ENCODE results near the gene ATP6V0A1. TPM values are rescaled to one million over a fixed set of nuclear protein-coding genes. Genes with fewer than 3 reads are reported as not detected.
A peak's percentile ranks its signal among the peaks of the same experiment; 100 is the strongest.

Gene ATP6V0A1
- total RNA-seq, 1 experiment from 2014 or later, result 54.6 TPM

- BruUV-seq (replicated peaks), result no TSS peak
- peak overlapping the region; percentile 23 for H3K27ac ChIP-seq (ENCODE audit: low read depth, low read length, poor library complexity, severe bottlenecking)
- intact Hi-C loops (cut with micrococcal nuclease; ENCODE audit: unreplicated experiment), result no loop called here
Observed at GRCh38 chr17:42535155-42536047, 76.7 kb downstream of the ATP6V0A1 start.

GRCh38 chr17:42536048-42536371 is 77.3 kb downstream of the ATP6V0A1 start, which contains the start of gene NAGLU:
NAGLU (plus strand) TSS chr17:42536241; CDS start chr17:42536273, 32 bp downstream.
- Histone ChIP-seq H3K36me3 (ENCODE audit: insufficient read depth, low read length, poor library complexity, severe bottlenecking) (no peaks in the 10 kb centered on the region), H3K27me3 (replicated peaks; ENCODE audit: insufficient read depth, low read depth, low read length, poor library complexity) (no peaks in the 10 kb centered on the region), H3K4me1 (ENCODE audit: insufficient read depth, low read length, poor library complexity, severe bottlenecking) (no peaks in the 10 kb centered on the region), H3K9me3 (ENCODE audit: low read depth, low read length, poor library complexity, severe bottlenecking) (no peaks in the 10 kb centered on the region), H3K4me3 (ENCODE audit: low read depth, low read length, poor library complexity, severe bottlenecking) (peak within 1 kb of the TSS; percentile 53), H3K27ac (ENCODE audit: low read depth, low read length, poor library complexity, severe bottlenecking) (peak within 1 kb of the TSS; percentile 30)
- no TSS peak for BruUV-seq (replicated peaks)
- CTCF ChIA-PET, result interaction anchor here (0.9 kb wide), 1 partner anchor 605 kb away, joined by 5 read pairs; the partner anchor contains the start of gene ODAD4
- peak; percentile 82 for DNase-seq (ENCODE audit: low spot score)
- intact Hi-C loops (cut with micrococcal nuclease; ENCODE audit: unreplicated experiment), result no loop called here
- POLR2A ChIA-PET (ENCODE audit: low non-redundant PET), result no interaction called here
- TF ChIP-seq CTCF (conservative IDR thresholded peaks at IDR 0.05; ENCODE audit: low read depth, low read length) (no peak), EZH2 (IDR thresholded peaks at IDR 0.05; ENCODE audit: borderline replicate concordance, low read depth, low read length, poor library complexity, severe bottlenecking) (no peak)

More at GRCh38 chr17:42535155-42536047, 76.7 kb downstream of the ATP6V0A1 start:
- H3K4me3 ChIP-seq (ENCODE audit: low read depth, low read length, poor library complexity, severe bottlenecking), result peak overlapping the region; percentile 53
- H3K4me1 ChIP-seq (ENCODE audit: insufficient read depth, low read length, poor library complexity, severe bottlenecking), result no peaks in the 10 kb centered on the region
- no peaks in the 10 kb centered on the region for H3K36me3 ChIP-seq (ENCODE audit: insufficient read depth, low read length, poor library complexity, severe bottlenecking)
- no peaks in the 10 kb centered on the region for H3K9me3 ChIP-seq (ENCODE audit: low read depth, low read length, poor library complexity, severe bottlenecking)
- DNase-seq (ENCODE audit: low spot score), result no peak
- H3K27me3 ChIP-seq (replicated peaks; ENCODE audit: insufficient read depth, low read depth, low read length, poor library complexity), result no peaks in the 10 kb centered on the region
- ChIA-PET POLR2A (ENCODE audit: low non-redundant PET) (no interaction called here), CTCF (interaction anchor here (0.9 kb wide), 1 partner anchor 605 kb away, joined by 5 read pairs; the partner anchor contains the start of gene ODAD4)
- TF ChIP-seq EZH2 (IDR thresholded peaks at IDR 0.05; ENCODE audit: borderline replicate concordance, low read depth, low read length, poor library complexity, severe bottlenecking), result no peak
- no peak for TF ChIP-seq CTCF (conservative IDR thresholded peaks at IDR 0.05; ENCODE audit: low read depth, low read length)

- Histone ChIP-seq H3K9me3 (ENCODE audit: low read depth, low read length, poor library complexity, severe bottlenecking) (no peaks in the 10 kb centered on the region), H3K27ac (ENCODE audit: low read depth, low read length, poor library complexity, severe bottlenecking) (peak overlapping the region; percentile 30), H3K4me3 (ENCODE audit: low read depth, low read length, poor library complexity, severe bottlenecking) (peak overlapping the region; percentile 53), H3K27me3 (replicated peaks; ENCODE audit: insufficient read depth, low read depth, low read length, poor library complexity) (no peaks in the 10 kb centered on the region), H3K4me1 (ENCODE audit: insufficient read depth, low read length, poor library complexity, severe bottlenecking) (no peaks in the 10 kb centered on the region), H3K36me3 (ENCODE audit: insufficient read depth, low read length, poor library complexity, severe bottlenecking) (no peaks in the 10 kb centered on the region)
- no peak for TF ChIP-seq CTCF (conservative IDR thresholded peaks at IDR 0.05; ENCODE audit: low read depth, low read length)
- TF ChIP-seq EZH2 (IDR thresholded peaks at IDR 0.05; ENCODE audit: borderline replicate concordance, low read depth, low read length, poor library complexity, severe bottlenecking), result no peak
- BruUV-seq (replicated peaks), result no TSS peak
- POLR2A ChIA-PET (ENCODE audit: low non-redundant PET), result no interaction called here
- intact Hi-C loops (cut with micrococcal nuclease; ENCODE audit: unreplicated experiment), result no loop called here
- peak; percentile 61 for DNase-seq (ENCODE audit: low spot score)
- CTCF ChIA-PET, result interaction anchor here (0.9 kb wide), 1 partner anchor 606 kb away, joined by 5 read pairs; the partner anchor contains the start of gene ODAD4
Observed at GRCh38 chr17:42536372-42537155, 77.9 kb downstream of the ATP6V0A1 start.
